Uterus (tissue), 2 donors: ENCODE measurements around the gene ICA1.
"Not testable (repeated sequence)": the region's sequence is repeated elsewhere in the genome, so short reads cannot be mapped to it uniquely, and the experiment has no call there.

Source experiments
- CTCF ChIP-seq, 4 experiments: fragments of 200-600 bp in 2 of 4; fragments of 450-650 bp in 2 of 4; sonication (generic) in 2 of 4; IDR thresholded peaks; one replicate each; pipeline ENCODE4 v1.5.1; 2016 to 2019; ENCODE audit warnings: antibody characterized with exemption in 4 of 4, mild to moderate bottlenecking in 2 of 4, moderate library complexity in 1 of 4
- POLR2A ChIP-seq, 2 donors: fragments of 450-650 bp; IDR thresholded peaks; one replicate each; pipeline ENCODE4 v1.6.1; 2016; ENCODE audit warnings: antibody characterized with exemption in 2 of 2, mild to moderate bottlenecking in 1 of 2, moderate library complexity in 1 of 2

GRCh38 chr7:8243059-8243458 is 18.9 kb downstream of the ICA1 start:
- TF ChIP-seq CTCF, POLR2A (IDR thresholded peaks at IDR 0.05): not testable (repeated sequence)
